Small intestine (tissue), 7 donors: ENCODE data around the gene GRK5. TPM values are rescaled to one million over a fixed set of nuclear protein-coding genes. Genes with fewer than 3 reads are reported as not detected.

Experiments used
- DNase-seq, 2 donors: peaks; one replicate each; pipeline versions ENCODE4 v3.0.0 to v3.0.0-alpha.2; 2013
- FAIRE-seq: peaks from 2 replicates; lab custom pipeline; 2012; peaks lifted over from hg19 to GRCh38; lab: Jason Lieb, UNC
- H3K27ac ChIP-seq, 3 donors: one replicate each; pipeline ENCODE4 v1.5.1; 2013; ENCODE audit warnings: low read length in 2 of 3, mild to moderate bottlenecking in 2 of 3, control low read depth in 1 of 3, inconsistent platforms in 1 of 3, low read depth in 1 of 3, moderate library complexity in 1 of 3
- H3K27me3 ChIP-seq, 3 donors: one replicate each; pipeline ENCODE4 v1.6.1; 2013; ENCODE audit warnings: low read length in 3 of 3, inconsistent platforms in 1 of 3; ENCODE audit not compliant: control insufficient read depth in 3 of 3, insufficient read depth in 3 of 3
- H3K36me3 ChIP-seq, 3 donors: one replicate each; pipeline ENCODE4 v1.6.1; 2013; ENCODE audit warnings: low read length in 3 of 3, inconsistent platforms in 1 of 3, low read depth in 1 of 3, mild to moderate bottlenecking in 1 of 3, moderate library complexity in 1 of 3; ENCODE audit not compliant: control insufficient read depth in 3 of 3, insufficient read depth in 2 of 3
- H3K4me1 ChIP-seq, 3 donors: one replicate each; pipeline ENCODE4 v1.6.1; 2013; ENCODE audit warnings: low read length in 2 of 3, inconsistent platforms in 1 of 3, low read depth in 1 of 3, mild to moderate bottlenecking in 1 of 3, moderate library complexity in 1 of 3; ENCODE audit not compliant: control insufficient read depth in 3 of 3, insufficient read depth in 2 of 3
- H3K4me3 ChIP-seq, 3 donors: one replicate each; pipeline ENCODE4 v1.5.1; 2013; ENCODE audit warnings: low read length in 3 of 3, control low read depth in 1 of 3, inconsistent platforms in 1 of 3, low read depth in 1 of 3, mild to moderate bottlenecking in 1 of 3, moderate library complexity in 1 of 3
- H3K9me3 ChIP-seq, 2 donors: one replicate each; pipeline ENCODE4 v1.6.1; 2013; ENCODE audit warnings: low read depth in 1 of 2, low read length in 1 of 2; ENCODE audit not compliant: control insufficient read depth in 2 of 2, insufficient read depth in 1 of 2
- WGBS, 3 donors: extraction: QIAGEN DNeasy Blood & Tissue Kit; methylation state at CpG; one replicate each; pipeline ENCODE4 v1.1.7; 2013; 5-methylcytosine and 5-hydroxymethylcytosine counted together
- polyA plus RNA-seq, 4 donors: library from polyadenylated mRNA; stranded (reverse) in 3 of 4; unstranded in 1 of 4; fragments of 200-250 nt in 3 of 4; fragments of 120-200 nt in 1 of 4; gene quantifications; one replicate each; pipeline versions ENCODE4 v1.2.1 to v1.2.3, GENCODE V29; 2013
- donor health status: healthy with polysubstance abuse.
- donor health status: control.
- donor health status: control.
- donor health status: Bipolar disorder and iron deficiency.
- donor health status: healthy.

Gene GRK5
- polyA plus RNA-seq, 4 donors = 21.6 to 50.5 (median 26.0) TPM

DNA sequence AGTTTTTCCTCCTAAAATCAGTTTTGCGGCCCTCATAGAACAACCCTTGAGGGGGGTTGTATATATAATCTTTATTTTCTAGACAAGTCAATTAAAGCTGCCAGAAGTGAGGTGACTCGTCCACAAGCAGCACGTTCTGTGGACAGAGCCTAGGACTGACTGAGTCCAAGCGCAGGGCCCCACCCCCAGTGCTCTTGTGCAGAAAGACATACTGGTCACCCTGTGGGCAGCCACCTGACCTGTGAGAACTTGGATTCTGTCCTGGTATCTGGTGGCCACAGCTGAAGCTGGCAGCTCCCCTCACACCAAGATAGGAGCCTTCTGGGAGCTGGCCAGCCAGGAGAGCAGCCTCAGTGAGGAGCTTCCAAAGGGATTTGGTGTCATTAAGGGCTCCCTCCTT is 89.3 kb downstream of the GRK5 start:
- Histone ChIP-seq H3K27ac (peak overlapping the region in 1 of 3 donors; percentile 11), H3K4me3 (no peak overlapping the region)

GRCh38 chr10:119297207-119297968 is 90.0 kb downstream of the GRK5 start:
- no peak overlapping the region for H3K4me3 ChIP-seq
- WGBS, 3 donors = 89 to 96% (median 92%) methylated on average over 5 of the region's 5 CpGs
- peaks cover 0 to 15% of the 10 kb centered on the region in 2 donors for H3K9me3 ChIP-seq
- DNase-seq (no peak), FAIRE-seq (no peak)
- H3K27me3 ChIP-seq = no peaks in the 10 kb centered on the region
- H3K36me3 ChIP-seq = peaks cover 0 to 31% (median 4%) of the 10 kb centered on the region in 3 donors
- peak overlapping the region in 1 of 3 donors; percentile 52 for H3K27ac ChIP-seq
- H3K4me1 ChIP-seq = peaks cover 0 to 32% (median 10%) of the 10 kb centered on the region in 3 donors

More for the DNA sequence above, 89.3 kb downstream of the GRK5 start:
- FAIRE-seq (no peak), DNase-seq (no peak)
- 89 to 96% (median 94%) methylated on average over 4 of the region's 4 CpGs for WGBS, 3 donors
- peaks cover 0 to 31% (median 4%) of the 10 kb centered on the region in 3 donors for H3K36me3 ChIP-seq
- H3K9me3 ChIP-seq = peaks cover 0 to 15% of the 10 kb centered on the region in 2 donors
- H3K4me1 ChIP-seq = peaks cover 0 to 26% (median 10%) of the 10 kb centered on the region in 3 donors
- no peaks in the 10 kb centered on the region for H3K27me3 ChIP-seq

DNA sequence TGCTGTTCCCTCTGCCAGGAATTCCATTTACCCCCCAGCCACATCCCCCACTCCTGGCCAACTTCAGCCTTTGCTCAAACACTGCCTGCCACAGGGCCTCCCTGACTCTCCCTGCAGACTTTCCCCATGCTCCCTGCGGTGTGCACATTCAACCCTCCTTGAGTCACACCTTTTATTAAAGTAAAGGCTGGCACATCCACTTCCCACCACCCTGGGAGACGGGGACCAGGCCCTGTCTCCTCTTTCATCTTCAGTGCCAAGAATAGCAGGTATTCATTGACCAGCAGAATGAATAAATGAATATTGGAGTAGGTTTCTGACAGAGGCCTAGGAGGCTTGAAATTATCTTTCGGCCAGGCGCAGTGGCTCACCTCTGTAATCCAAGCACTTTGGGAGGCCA is 91.4 kb downstream of the GRK5 start:
- Histone ChIP-seq H3K4me3 (no peak overlapping the region), H3K27ac (peak overlapping the region in 1 of 3 donors; percentile 52), H3K27me3 (no peaks in the 10 kb centered on the region), H3K36me3 (peaks cover 0 to 30% (median 4%) of the 10 kb centered on the region in 3 donors), H3K9me3 (peaks cover 0 to 15% of the 10 kb centered on the region in 2 donors), H3K4me1 (peaks cover 0 to 41% (median 0%) of the 10 kb centered on the region in 3 donors)
- FAIRE-seq (no peak), DNase-seq (no peak)
- 86 to 94% (median 89%) methylated on average over 4 of the region's 4 CpGs for WGBS, 3 donors

- Histone ChIP-seq H3K4me3 (no peak overlapping the region), H3K4me1 (peaks cover 0 to 39% (median 0%) of the 10 kb centered on the region in 3 donors), H3K27ac (peak overlapping the region in 1 of 3 donors; percentile 3), H3K36me3 (peaks cover 0 to 23% (median under 1%) of the 10 kb centered on the region in 3 donors), H3K9me3 (peaks cover 0 to 15% of the 10 kb centered on the region in 2 donors), H3K27me3 (no peaks in the 10 kb centered on the region)
- 60 to 65% (median 65%) methylated on average over 3 of the region's 3 CpGs for WGBS, 3 donors
- FAIRE-seq (no peak), DNase-seq (peak; percentile 41 to 47)
These were observed 92.2 kb downstream of the GRK5 start for GRCh38 chr10:119299531-119299930.

- Histone ChIP-seq H3K27ac (peak overlapping the region in 2 of 3 donors; percentile 53 to 87), H3K27me3 (no peaks in the 10 kb centered on the region), H3K9me3 (peaks cover 0 to 9% of the 10 kb centered on the region in 2 donors), H3K36me3 (peaks cover 0 to 29% (median 0%) of the 10 kb centered on the region in 3 donors), H3K4me1 (peaks cover 0 to 42% (median 0%) of the 10 kb centered on the region in 3 donors), H3K4me3 (no peak overlapping the region)
- FAIRE-seq (no peak), DNase-seq (no peak)
- 57 to 71% (median 61%) methylated on average over 8 of the region's 8 CpGs for WGBS, 3 donors
These were observed 94.0 kb downstream of the GRK5 start for GRCh38 chr10:119301397-119301796.

GRCh38 chr10:119302172-119302571 is 94.8 kb downstream of the GRK5 start:
- whole genome bisulfite sequencing, 3 donors = 33 to 73% (median 36%) methylated on average over 3 of the region's 3 CpGs
- H3K27ac ChIP-seq = peak overlapping the region in 2 of 3 donors; percentile 53 to 87
- FAIRE-seq = no peak
- H3K36me3 ChIP-seq = peaks cover 0 to 29% (median 0%) of the 10 kb centered on the region in 3 donors
- H3K27me3 ChIP-seq = no peaks in the 10 kb centered on the region
- no peak overlapping the region for H3K4me3 ChIP-seq
- H3K9me3 ChIP-seq = peaks cover 0 to 7% of the 10 kb centered on the region in 2 donors
- no peak for DNase-seq
- H3K4me1 ChIP-seq = peaks cover 0 to 48% (median 3%) of the 10 kb centered on the region in 3 donors

DNA sequence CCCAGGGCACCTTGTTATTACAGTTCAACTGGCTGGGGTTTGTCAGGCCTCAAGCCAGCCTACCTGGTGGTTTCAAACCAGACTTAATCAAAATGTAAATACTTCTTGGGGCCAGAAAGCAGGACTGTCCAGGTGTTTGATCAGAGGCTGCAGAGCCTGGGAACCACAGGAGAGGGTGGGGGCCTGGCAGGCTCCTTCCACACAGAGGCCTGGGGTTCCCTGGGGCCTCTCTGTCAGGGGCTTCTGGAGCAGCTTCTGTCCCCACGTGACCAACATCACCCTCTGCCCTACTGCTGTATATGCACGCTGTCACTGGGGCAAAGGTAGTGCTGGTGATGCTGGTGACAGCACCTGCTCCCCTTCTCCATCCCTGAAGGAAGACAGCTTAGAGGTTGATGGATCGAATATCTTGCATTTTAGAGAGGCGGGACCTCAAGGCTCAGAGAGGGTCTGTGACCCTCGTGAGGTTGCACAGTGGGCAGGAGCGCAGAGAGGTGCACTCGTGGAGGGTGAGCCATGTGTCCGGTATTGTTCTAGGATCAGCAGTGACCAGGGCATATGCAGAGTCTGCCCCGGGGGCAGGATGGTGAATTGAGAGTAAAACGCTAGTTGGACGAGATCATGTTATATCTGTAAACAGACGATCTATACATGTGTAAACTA is 95.4 kb downstream of the GRK5 start:
- FAIRE-seq (no peak), DNase-seq (peak in 1 of 2 donors; percentile 87)
- H3K27me3 ChIP-seq = no peaks in the 10 kb centered on the region
- H3K9me3 ChIP-seq = peaks cover 0 to 2% of the 10 kb centered on the region in 2 donors
- peak overlapping the region in 2 of 3 donors; percentile 15 to 87 for H3K27ac ChIP-seq
- peaks cover 0 to 48% (median 3%) of the 10 kb centered on the region in 3 donors for H3K4me1 ChIP-seq
- H3K36me3 ChIP-seq = peaks cover 0 to 24% (median 0%) of the 10 kb centered on the region in 3 donors
- 39 to 70% (median 51%) methylated on average over 12 of the region's 12 CpGs for WGBS, 3 donors
- no peak overlapping the region for H3K4me3 ChIP-seq

GRCh38 chr10:119303886-119304285 is 96.5 kb downstream of the GRK5 start:
- no peak overlapping the region for H3K4me3 ChIP-seq
- H3K9me3 ChIP-seq = no peaks in the 10 kb centered on the region
- FAIRE-seq (no peak), DNase-seq (peak; percentile 59 to 71)
- H3K27me3 ChIP-seq = no peaks in the 10 kb centered on the region
- peak overlapping the region in 1 of 3 donors; percentile 87 for H3K27ac ChIP-seq
- 31 to 89% (median 62%) methylated on average over 3 of the region's 3 CpGs for WGBS, 3 donors
- peaks cover 0 to 29% (median 0%) of the 10 kb centered on the region in 3 donors for H3K36me3 ChIP-seq
- H3K4me1 ChIP-seq = peaks cover 0 to 48% (median 3%) of the 10 kb centered on the region in 3 donors
